22Rv1 (cell line): ENCODE measurements around the gene TSPAN14.

Source experiments
- H3K27ac ChIP-seq: fragments of 450-650 bp; 2 replicates; pipeline ENCODE4 v1.5.1; 2017
- ZFX ChIP-seq: fragments of 450-650 bp; IDR thresholded peaks from 2 replicates; pipeline ENCODE4 v1.6.1; 2017; ENCODE audit warnings: antibody characterized with exemption, borderline replicate concordance
- TF ChIP-seq, protein P1 (sequence below): fragments of 450-650 bp; IDR thresholded peaks from 2 replicates; pipeline ENCODE4 v1.5.1; 2017; ENCODE audit warnings: mild to moderate bottlenecking

Gene TSPAN14

DNA sequence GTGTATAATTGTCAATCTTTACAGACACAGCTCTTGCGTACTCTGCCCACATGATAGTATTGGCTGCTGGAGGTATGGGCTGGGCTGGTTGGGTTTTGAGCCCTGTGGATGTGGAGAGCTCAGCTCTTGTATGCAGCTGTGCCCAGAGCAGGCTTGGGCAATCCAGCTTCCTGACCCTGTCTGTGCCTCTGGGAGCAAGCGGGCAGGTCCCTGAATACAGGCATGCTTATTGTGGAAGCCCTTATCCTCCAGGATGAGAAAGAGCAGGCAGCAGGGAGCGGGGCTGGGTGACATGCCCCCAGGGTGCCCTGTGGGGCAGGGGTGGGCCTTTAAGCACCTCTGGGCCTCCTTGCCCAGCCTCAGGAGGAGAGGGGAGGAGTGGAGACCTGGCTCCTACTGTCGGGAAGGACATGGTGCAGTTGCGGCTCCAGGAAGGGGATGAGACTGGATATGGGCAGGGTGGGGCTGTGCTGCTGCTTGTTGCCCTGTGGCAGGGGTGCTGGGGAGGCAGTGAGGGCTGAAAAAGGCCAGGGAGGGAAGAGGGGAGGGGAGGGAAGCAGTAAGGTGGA lies 50.9 kb downstream of the TSPAN14 start:
- TF ChIP-seq, protein P1, sequence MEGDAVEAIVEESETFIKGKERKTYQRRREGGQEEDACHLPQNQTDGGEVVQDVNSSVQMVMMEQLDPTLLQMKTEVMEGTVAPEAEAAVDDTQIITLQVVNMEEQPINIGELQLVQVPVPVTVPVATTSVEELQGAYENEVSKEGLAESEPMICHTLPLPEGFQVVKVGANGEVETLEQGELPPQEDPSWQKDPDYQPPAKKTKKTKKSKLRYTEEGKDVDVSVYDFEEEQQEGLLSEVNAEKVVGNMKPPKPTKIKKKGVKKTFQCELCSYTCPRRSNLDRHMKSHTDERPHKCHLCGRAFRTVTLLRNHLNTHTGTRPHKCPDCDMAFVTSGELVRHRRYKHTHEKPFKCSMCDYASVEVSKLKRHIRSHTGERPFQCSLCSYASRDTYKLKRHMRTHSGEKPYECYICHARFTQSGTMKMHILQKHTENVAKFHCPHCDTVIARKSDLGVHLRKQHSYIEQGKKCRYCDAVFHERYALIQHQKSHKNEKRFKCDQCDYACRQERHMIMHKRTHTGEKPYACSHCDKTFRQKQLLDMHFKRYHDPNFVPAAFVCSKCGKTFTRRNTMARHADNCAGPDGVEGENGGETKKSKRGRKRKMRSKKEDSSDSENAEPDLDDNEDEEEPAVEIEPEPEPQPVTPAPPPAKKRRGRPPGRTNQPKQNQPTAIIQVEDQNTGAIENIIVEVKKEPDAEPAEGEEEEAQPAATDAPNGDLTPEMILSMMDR, result no peak
- no peak for TF ChIP-seq ZFX
- peak overlapping the region; percentile 45 for H3K27ac ChIP-seq

DNA sequence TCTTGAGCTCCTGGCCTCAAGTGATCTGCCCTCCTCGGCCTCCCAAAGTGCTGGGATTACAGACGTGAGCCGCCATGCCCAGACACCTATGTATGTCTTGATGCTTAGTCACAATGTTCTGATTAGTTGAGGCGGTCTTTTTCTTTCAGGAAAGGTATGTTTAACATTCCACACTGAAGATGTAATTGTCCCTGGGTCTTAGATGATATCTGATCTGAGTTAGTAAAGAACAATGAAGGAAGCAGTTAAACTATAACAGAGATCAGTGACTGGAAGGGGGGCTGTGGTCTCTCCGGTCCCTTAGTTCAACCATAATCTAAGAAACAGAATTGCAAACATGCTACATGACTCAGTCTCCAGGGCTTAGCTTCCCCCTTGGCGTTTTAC lies 52.1 kb downstream of the TSPAN14 start:
- TF ChIP-seq ZFX, result no peak
- TF ChIP-seq, protein P1, result no peak
- H3K27ac ChIP-seq, result peak overlapping the region; percentile 45; the same call in 1 of the 2 replicates

DNA sequence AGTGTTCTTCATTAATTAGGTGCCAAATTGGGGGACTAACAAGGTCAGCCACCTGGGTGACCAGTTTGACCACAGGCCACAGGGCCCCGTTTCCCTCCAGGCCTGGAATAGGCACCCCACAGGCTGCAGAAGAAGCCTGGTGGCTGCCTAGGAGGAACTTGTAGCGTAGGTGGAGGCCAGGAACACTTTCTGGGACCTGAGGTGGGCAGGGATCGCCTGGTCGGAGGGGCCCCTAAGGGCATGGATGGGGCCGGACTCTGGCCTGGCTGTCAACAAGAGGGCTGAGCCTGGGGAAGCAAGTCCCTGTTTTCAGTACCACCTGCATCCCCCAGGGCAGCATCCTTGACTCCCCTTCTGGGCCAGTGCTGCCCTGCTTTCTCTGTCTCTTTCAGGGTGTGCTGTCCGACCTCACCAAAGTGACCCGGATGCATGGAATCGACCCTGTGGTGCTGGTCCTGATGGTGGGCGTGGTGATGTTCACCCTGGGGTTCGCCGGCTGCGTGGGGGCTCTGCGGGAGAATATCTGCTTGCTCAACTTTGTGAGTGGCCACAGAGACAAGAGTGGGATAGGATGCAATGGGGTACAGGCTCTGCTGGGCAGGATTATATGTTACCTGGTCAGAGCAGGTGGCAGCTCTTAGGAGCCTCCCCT lies 52.9 kb downstream of the TSPAN14 start:
- H3K27ac ChIP-seq, result no peak overlapping the region
- TF ChIP-seq, protein P1, result no peak
- TF ChIP-seq ZFX, result no peak

DNA sequence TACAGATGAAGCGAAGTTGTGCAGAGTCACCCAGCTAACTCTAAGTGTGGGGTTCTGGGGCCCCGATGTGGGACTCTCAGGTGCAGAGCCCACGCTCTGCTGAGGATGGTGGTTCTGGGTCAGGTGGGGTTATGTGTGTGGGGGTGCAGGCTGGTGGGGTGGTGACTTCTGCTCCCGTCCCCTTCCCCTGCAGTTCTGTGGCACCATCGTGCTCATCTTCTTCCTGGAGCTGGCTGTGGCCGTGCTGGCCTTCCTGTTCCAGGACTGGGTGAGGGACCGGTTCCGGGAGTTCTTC lies 54.9 kb downstream of the TSPAN14 start:
- no peak overlapping the region for H3K27ac ChIP-seq
- no peak for TF ChIP-seq ZFX
- TF ChIP-seq, protein P1, result no peak

DNA sequence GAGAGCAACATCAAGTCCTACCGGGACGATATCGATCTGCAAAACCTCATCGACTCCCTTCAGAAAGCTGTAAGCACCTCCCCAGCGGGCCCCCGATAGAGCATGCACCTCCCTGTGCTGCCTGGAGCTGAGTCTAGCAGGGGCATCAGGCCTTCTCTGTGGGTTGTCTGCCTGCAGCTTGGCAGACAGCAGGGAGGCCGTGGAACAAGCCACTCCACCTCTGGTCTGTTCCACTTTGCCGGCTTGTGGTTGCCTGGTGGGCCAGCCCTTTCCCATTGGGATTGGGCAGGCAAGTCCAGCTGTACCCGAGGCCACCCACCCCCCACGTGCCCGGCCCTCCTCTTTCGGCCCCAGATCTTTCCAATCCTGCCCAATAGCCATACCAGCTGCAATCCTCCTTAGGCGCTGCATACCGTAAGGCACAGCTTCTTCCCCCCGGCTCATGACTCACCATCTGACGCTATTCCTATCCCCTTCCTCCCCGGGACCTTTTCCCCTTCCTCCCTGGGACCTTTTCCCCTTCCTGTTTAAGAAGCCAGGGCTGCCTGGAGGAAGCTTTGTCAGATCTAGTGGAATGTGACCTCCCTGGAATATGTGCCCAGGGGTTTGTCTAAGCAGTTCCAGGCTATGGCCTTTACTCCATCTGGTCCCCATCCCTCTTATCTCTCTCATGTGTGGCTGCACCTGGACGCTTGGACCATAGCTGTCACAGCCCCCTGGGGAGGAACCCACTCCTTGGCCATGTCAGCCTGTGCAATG lies 55.5 kb downstream of the TSPAN14 start:
- TF ChIP-seq, protein P1, result no peak
- no peak overlapping the region for H3K27ac ChIP-seq

DNA sequence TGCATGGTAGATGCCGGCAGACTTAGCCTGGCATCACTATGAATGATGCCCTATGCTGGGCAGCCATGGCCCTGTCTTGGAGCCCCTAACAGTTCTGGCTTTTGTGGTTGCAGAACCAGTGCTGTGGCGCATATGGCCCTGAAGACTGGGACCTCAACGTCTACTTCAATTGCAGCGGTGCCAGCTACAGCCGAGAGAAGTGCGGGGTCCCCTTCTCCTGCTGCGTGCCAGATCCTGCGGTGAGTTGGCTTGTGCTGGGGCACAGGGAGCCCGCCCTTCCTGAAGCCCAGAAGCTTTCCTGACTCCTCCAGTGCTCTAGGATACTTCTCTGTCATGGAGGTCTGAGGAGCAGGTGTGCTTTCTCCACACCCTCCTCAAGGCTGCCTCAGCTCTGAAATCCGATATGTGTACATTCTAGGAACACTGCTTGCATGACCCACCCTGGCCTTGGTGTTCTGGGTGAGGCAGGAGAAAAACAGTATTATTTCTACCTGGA lies 58.0 kb downstream of the TSPAN14 start:
- no peak for TF ChIP-seq ZFX
- TF ChIP-seq, protein P1, result no peak
- H3K27ac ChIP-seq, result no peak overlapping the region

DNA sequence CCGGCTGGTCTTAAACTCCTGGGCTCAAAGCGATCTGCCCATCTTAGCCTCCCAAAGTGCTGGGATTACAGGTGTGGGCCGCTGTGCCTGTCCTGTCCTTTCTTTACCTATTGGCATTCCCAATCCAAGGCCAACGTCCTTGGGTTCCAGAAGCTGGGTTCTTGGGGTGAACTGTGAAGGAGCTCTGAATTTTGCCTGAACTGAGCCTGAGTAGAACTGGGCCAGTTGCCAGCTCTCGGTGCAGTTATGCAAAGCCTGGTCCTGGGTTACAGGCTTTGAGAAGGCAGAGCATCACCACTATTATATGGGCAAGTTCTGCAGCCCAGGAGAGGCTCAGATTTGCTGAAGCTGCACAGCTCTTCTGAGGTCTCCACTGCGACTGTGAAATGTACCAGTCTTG lies 59.0 kb downstream of the TSPAN14 start:
- TF ChIP-seq ZFX, result no peak
- TF ChIP-seq, protein P1, result no peak
- H3K27ac ChIP-seq, result no peak overlapping the region
